Stimulated activated CD4-positive, alpha-beta T cell treated with anti-CD3 and anti-CD28 coated beads, TNF-alpha, amount 100 ng/mL, for 1 hour (primary cell): ENCODE results near the gene DHX8.
"Not testable (repeated sequence)": the region's sequence is repeated elsewhere in the genome, so short reads cannot be mapped to it uniquely, and the experiment has no call there.

ENCODE experiments used
- DNase-seq, 3 donors: peaks; one replicate each; pipeline ENCODE4 v3.0.0-alpha.2; 2020; ENCODE audit warnings: low read depth in 3 of 3, low spot score in 1 of 3

The DHX8 gene

DNA sequence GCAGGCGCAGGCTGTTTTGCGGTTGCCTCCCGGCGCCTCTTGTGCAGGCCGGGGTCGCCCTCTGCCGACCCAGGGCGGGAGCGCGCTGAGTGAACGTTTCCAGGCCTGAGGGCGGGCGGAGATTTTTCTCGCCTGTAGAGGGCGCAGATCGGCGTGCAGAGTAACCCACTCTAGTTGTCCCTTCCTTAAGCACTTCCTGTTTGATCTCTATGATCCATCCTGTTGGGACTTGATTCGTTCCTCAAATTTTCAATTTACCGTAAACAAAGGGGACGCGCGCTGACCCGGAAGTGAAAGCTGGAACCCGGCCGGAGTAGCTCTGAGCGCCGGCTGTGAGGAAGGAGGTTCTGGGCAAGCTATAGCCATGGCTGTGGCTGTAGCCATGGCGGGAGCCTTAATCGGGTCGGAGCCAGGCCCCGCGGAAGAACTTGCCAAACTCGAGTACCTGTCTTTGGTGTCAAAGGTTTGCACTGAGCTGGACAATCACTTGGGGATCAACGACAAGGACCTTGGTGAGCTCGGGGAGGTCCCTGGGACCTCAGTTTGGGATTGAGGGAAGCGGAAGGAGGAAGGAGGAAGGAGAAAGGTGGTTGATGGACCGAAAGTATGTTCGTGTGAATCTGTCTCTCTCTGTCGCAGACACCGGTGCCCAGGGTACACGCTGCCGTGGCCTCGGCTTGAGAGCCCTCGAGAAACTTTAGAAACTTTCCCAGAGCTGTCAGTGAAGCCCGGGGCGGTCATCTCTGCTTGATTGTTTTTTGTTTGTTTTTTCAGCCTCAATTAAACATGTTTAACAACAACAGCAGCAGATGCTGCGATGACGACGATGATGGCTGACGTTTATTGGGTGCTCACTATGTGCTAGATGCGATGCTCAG, at the start of gene DHX8:
DHX8 (plus strand) TSS at position 302 of the 878 bp plus-strand sequence; CDS start at position 365, 63 bp downstream.
- DNase-seq: peak; percentile 94 to 98 (median 98)

DNA sequence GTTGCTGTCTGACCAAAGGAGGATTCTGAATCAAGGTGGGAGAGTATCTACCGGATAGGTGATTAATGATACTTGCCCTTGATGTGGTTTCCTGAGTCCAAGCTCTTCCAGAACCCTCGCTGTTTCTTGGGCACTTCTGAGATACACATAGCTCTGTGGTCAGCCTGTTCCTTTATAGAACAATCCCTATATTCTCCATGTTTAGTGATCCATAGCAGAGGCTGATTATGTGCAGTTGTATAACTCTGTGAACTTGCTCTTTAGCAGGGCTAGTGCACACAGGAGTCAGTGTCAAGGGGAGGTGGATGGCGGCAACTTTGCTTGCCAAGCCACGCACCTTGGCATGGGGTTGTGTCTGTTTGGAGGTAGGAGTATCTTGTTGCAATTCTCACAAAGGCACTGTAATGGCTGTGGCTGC, 48.9 kb upstream of the DHX8 start:
- no peak for DNase-seq

DNA sequence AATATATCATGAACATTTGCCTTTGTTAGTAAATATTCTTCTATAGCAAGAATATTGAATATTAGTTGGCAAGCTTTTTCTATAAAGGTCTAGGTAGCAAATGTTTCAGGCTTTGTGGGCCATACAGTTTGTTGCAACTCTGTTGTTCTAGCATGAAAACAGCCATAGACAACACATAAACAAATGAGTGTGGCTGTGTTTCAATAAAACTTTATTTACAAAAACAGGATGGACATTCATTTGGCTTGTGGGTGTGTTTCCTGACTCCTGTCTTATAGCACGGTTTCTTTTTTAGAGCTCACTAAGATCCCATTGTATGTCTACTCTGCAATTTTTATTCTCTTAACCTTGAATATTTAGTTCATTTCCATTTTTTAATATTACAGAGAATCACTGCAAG, 46.0 kb upstream of the DHX8 start:
- DNase-seq: no peak

DNA sequence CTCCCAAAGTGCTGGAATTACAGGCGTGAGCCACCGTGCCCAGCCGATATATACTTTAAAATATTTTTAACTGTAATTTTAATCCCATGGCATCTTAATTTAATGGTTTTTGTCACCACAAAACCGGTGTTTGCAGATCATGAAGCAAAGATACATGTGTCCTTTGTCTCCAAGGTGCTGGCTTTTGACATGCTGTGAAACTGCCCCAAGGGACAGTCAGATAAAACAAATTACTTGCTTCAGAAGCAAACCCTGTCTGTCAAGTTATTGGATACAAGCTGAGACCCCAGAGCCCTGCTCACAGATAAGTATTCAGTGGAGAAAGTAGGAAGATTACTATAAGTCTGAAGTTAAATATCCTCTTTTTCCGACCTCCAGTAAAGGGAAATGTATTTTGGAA, 45.1 kb upstream of the DHX8 start:
- DNase-seq: no peak

DNA sequence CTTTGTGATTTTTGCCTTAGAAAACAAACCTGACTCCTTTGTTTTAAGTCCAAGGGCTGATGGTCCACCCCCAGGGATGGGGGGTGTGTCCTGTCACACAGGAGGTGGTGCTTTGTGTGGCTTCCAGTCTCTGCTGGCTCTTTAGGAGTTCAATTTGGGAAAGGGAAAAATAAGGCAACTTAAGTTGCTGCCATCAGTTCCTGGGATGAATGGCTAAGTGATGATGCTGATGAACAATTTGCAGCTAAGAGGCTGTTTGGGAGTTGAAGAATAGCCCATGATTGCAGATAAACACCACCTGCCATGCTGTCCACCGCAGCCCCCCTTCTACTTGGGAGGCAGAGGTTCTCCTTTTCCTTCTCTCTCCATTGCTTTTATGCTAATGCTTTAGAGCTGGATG, 44.7 kb upstream of the DHX8 start:
- no peak for DNase-seq

DNA sequence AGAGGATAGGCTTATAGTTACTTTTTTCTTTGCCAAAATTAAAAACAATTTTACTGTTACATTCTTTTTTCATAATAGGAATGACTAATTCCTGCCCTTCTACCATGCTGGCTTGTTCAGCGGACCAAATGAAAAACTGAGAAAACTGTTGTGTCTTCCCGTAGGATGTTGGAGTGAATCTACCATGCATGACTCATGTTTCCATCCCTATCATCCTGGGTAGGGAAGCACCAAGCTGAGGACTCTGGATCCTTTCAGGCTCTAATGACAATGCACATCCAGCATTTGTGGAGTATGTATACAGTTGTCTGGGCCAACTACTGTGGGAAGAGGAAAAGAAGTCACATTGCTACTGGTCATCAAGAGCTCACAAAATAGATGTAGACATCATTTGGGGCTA, 41.1 kb upstream of the DHX8 start:
- DNase-seq: no peak

DNA sequence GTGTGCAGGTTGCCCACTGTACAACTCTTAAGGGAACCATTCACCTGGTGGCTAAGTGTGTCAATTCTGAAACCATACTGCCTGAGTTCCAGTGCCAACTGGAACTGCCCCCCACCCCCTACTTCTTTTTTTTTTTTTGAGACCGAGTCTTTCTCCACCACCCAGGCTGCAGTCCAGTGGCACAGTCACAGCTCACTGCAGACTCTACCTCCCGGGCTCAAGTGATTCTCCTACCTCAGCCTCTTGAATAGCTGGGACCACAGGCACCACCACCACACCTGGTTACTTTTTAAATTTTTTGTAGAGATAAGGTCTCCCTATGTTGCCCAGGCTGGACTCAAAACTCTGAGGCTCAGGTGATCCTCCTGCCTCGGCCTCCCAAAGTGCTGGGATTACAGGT, 40.4 kb upstream of the DHX8 start:
- no peak for DNase-seq

DNA sequence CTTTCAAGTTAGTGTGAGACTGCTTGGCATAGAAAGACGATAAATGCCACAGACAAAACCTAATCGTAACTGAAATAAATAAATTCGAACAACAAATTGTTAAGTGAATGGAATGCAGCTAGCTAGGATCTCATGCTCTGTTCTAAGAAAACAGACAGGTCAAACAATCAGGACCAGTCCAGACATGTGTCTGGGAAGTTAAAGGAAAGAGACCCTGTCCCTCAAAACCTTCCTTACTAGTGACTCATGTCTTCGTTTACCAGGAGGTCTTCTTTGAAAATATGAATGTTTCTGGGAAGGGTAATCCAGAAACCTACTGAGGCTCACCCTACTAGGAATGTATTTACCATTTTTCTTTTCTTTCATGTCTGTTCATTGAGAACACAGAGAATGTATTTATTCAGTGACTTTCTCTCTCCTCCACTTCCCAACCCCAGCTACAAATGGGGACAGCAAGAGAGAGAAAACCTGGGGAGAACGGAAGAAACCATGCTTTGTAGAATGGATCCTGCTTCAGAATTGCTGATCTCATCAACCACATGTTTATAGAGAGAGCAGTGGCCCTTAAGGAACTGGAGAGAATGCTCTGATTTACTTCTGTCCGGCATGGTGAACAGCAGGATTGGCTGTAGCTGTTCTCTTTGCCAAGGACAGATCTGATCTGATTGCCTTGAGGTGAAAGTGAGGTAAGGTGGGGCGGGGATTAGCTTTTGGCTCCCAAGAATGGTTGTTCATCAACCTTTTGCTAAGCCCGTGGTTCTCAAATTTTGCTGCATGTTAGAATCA, 39.4 kb upstream of the DHX8 start:
- no peak for DNase-seq

DNA sequence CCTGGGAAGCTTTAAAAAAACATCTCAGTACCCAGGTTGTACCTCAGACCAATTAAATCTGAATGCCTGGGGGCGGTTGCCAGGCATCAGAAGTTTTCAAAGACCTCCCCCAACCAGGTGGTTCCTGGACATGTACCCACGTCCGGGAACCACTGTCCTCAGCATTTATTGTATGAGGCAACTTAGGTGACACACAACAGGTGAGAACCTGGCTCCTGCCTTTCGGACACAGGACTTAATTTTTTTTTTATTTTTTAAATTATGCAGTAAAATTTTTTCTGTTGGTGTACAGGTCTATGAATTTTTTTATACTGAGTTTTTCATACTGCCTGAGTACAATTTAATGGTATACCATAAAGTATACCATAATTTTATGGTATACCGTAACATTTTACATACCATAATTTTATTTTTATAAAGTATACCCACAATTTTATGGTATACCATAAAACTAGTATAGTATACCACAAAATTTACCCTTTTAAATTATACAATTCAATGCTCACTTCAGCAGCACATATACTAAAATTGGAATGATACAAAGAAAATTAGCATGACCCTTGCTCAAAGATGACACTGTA, 38.7 kb upstream of the DHX8 start:
- no peak for DNase-seq

DNA sequence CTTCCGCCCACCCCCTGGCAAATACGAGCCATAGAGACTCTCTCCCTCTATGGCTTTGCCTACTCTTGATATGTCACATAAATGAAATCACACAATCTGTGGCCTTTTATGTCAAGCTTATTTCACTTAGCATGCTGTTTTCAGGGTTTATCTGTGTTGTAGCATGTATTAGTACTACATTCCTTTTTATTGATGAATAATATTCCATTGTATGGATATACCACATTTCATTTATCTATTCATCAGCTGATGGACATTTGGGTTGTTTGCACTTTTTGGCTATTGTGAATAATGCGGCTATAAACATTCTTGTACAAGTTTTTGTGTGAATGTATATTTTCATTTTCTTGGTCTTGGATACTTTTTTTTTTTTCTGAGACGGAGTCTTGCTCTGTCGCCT, 37.0 kb upstream of the DHX8 start:
- DNase-seq: no peak

DNA sequence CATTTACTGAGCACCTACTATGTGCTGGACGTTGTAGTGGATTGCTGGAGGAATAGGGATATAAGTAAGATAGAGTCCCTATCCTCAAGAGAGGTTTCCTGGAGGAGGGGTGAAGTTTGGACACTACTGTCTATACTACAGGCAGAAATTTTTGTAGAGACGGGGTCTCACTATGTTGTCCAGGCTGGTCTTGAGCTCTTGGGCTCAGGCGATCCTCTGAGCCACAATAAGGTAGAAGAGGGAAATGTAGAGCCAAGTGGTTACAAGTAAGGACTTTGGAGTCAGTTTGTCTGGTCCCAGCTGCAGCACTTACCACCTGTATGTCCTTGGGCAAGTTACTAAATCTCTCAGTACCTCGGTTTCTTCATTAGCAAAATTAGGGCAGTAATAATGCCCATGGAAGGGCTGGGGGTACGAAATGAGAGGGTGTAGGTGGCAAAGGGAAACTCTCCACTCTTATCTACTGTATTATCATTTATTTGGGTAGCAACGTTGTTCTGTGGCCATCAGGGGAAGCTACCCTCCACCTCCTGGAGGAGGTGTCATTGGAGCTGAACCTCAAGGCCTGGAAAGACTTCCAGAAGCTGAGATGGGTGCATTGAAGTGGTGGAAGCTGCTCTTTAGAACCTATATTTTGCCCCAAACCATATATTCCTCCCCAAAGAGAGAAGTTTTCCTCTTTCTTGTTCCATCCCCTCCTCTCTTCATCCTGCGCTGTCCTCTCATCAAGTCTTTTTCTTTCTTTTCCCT, 34.9 kb upstream of the DHX8 start:
- no peak for DNase-seq

DNA sequence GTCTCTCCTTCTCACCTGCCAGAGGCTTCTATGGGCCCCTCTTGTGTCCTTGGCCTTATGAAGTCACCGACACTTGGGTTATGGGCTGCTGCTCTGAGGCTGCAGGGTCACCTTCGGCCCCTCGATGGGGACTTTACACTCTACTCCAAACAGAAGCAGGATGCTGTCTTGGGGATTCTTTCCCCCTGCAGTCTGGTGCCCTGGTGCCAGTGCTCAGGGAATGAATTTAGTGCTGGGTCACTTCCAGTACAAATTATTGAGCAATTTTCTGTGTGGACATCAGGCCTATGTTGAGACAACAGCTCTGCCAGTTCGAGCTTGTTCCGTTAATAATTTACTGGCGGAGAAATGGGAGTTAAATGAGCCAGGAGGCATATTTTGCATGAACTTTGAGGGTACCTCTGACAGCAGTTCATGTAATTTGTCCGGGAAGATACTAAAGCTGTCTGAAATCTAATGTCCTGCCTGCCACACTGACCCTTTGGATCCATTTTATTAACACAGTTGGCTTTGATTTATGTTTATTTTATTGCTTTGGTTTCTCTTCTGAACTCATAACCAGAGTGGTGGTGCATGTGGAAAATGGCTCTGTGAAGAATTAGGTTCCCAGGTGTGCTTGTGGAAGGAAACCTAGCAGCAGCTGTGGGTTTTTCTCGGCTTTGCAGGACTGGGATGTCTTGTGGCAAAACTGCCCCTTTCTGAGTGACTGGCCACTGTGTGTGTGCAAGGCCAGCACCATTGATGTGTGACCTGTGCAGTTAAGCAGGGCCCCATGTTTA, 34.1 kb upstream of the DHX8 start:
- no peak for DNase-seq

DNA sequence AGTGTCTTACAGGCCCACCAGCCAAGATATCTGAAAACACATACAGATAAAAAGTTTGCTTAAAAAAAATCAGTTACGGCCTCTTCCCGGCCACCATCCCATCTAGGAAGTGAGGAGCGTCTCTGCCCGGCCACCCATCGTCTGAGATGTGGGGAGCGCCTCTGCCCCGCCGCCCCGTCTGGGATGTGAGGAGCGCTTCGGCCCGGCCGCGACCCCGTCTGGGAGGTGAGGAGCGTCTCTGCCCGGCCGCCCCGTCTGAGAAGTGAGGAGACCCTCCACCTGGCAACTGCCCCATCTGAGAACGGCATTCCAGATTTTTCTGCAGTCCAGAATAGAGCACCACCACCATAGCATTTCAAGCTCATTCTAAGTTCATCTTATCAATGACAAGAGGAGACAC, 33.0 kb upstream of the DHX8 start:
- not testable (repeated sequence) for DNase-seq

DNA sequence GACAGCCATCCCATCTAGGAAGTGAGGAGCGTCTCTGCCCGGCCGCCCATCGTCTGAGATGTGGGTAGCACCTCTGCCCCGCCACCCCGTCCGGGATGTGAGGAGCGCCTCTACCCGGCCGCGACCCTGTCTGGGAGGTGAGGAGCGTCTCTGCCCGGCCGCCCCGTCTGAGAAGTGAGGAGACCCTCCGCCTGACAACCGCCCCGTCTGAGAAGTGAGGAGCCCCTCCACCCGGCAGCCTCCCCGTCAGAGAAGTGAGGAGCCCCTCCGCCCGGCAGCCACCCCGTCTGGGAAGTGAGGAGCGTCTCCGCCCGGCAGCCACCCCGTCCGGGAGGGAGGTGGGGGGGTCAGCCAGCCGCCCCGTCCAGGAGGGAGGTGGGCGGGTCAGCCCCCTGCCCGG, 32.0 kb upstream of the DHX8 start:
- DNase-seq: not testable (repeated sequence)

DNA sequence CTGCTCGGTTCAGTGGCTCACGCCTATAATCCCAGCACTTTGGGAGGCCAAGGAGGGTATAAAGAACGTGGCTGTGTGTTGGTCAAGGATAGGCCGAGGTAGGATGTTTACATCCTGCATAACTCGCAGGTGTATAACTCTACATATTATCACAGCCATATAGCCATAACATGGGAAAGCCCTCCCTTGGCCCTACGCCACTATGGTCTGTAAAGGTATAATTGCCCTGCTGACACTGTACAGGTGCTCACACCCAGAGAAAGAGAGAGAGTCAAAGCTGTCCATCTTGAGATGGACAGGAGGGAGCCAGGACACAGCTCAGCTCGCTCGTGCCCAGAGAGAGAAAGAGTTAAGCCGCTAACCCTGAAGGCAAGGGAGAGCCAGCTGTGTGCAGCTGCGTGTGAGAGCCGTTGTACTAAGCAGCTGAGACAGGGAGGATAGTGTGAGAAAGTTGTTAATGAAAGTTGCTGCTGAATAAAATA, 30.4 kb upstream of the DHX8 start:
- DNase-seq: no peak

DNA sequence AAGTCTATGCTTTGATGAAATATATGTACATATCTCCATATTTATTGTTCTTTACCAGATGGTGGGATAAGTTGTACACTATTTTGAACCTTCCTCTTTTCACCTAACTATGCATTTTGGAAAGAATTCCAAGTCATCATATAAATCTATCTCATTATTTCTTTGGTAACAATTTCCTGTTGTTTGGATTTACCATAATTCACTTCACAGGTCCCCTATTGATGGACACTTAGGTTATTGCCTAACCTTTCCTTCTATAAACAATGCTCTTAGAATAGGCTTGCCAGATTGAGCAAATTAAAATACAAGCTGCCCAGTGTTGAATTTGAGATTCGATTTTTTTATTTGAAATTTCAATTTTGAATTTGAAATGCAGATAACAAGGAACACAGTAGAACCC, 28.9 kb upstream of the DHX8 start:
- no peak for DNase-seq

DNA sequence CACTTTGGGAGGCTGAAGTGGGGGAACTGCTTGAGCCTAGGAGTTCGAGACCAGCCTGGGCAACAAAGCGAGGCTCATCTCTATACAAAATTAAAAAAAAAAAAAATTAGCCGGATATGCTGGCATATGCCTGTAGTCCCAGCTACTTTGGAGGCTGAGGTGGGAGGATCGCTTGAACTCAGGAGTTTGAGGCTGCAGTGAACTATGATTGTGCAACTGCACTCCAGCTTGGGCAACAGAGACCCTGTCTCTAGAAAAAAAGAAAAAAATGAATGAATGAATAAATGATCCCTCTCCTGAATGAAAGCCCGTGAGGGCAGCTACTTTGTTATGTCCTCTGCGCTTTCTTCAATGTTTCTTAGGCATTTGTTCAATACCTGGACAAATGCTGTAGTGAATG, 27.7 kb upstream of the DHX8 start:
- no peak for DNase-seq

DNA sequence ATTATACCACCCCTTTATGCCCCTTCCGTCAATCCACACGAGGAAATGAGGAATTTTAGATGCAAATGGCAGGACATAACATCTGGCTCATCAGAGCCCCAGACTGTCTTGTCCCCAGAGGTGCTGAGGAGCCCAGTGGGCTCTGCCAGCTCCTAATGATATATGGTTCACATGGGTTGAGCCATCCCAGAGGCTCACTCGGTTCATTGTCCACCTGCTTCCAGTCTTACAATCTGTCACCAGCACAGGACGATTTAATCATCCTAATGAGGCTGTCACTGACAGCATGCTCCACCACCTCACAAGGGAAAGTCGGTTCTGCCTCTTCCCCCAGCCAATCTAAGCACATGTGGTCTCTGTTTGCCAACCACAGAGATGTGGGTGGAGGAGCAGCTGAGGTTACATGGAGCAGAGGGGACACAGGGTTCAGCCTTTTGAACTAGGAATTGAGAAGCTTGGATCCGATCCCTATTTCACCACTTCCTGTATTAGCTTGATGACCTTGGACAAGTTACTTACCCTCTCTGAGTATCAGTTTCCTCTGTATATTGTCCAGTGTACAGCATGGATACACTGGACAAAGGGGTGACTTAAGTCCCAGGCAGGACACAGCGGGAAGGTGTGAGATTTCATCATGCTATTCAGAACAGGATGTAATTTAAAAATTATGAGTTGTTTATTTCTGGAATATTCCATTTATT, 27.0 kb upstream of the DHX8 start:
- no peak for DNase-seq

DNA sequence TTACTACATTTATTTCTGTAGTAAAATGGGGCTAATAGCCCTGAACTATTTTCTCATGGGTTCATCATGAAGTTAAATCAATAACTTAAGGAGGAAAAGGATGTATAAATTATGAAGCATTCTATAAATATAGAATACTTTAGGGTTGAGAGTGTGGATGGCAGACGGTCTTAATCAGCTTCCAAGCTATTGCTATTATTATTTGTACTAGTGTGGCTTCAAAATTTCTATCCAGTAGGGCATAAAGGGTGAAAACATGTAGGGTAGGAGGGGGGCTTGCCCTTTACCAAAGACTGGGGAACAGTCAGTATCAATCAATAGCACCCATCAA, 26.4 kb upstream of the DHX8 start:
- no peak for DNase-seq

DNA sequence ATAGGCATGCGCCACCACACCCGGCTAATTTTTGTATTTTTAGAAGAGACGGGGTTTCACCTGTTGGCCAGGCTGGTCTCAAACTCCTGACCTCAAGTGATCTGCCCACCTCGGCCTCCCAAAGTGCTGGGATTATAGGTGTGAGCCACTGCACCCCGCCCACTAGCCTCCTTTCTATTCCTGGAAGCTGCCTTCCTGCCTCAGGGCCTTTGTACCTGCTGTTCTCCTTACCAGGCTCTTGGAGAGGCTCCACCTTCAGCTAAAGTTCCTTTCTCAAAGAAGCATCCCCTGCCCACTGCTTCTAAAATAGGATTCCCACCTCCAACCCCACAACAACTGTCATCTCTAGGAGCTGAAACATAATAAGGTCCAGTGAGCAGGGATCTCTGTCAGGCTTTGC, 23.9 kb upstream of the DHX8 start:
- DNase-seq: not testable (repeated sequence)
